ENCODE measurements around the gene MANF. TPM values are rescaled to one million over a fixed set of nuclear protein-coding genes. Genes with fewer than 3 reads are reported as not detected.
"Not testable (repeated sequence)": the region's sequence is repeated elsewhere in the genome, so short reads cannot be mapped to it uniquely, and the experiment has no call there.

The MANF gene
- total RNA-seq, 1 donor from 2014 or later: 42.2 TPM

DNA sequence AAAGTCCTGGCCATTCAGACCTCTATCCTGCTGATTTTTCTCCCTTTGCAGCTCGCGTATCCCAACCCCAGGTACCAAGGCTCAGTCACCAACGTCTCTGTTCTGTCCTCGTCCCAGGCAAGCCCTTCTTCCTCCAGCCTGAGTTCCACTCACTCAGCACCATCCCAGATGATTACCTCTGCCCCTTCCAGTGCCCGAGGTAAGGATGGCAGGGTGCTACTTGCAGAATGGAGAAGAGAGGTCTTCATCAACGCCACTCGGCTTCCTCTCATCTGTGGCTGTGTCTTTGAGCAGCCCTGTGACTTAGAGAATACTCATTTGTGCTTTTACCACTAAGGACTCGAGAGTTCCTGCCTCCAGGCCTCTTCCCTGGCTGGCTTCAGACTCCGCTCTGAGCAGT lies 22.6 kb upstream of the MANF start:
- H3K9me3 ChIP-seq: no peaks in the 10 kb centered on the region
- no peak overlapping the region for H3K4me3 ChIP-seq
- H3K4me1 ChIP-seq: no peaks in the 10 kb centered on the region
- no peak for DNase-seq (ENCODE audit: extremely low spot score in 2 of 2)
- no peaks in the 10 kb centered on the region for H3K27me3 ChIP-seq
- TF ChIP-seq, protein P1, sequence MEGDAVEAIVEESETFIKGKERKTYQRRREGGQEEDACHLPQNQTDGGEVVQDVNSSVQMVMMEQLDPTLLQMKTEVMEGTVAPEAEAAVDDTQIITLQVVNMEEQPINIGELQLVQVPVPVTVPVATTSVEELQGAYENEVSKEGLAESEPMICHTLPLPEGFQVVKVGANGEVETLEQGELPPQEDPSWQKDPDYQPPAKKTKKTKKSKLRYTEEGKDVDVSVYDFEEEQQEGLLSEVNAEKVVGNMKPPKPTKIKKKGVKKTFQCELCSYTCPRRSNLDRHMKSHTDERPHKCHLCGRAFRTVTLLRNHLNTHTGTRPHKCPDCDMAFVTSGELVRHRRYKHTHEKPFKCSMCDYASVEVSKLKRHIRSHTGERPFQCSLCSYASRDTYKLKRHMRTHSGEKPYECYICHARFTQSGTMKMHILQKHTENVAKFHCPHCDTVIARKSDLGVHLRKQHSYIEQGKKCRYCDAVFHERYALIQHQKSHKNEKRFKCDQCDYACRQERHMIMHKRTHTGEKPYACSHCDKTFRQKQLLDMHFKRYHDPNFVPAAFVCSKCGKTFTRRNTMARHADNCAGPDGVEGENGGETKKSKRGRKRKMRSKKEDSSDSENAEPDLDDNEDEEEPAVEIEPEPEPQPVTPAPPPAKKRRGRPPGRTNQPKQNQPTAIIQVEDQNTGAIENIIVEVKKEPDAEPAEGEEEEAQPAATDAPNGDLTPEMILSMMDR (IDR thresholded peaks at IDR 0.05): no peak
- TF ChIP-seq POLR2AphosphoS5 (IDR thresholded peaks at IDR 0.05; ENCODE audit: insufficient read depth in 1 of 2, low read depth in 1 of 2): no peak
- no peak for TF ChIP-seq POLR2A (IDR thresholded peaks at IDR 0.05)
- intact Hi-C loops (cut with DNase I): no loop called here
- no peak overlapping the region for H3K27ac ChIP-seq
- no peaks in the 10 kb centered on the region for H3K36me3 ChIP-seq

DNA sequence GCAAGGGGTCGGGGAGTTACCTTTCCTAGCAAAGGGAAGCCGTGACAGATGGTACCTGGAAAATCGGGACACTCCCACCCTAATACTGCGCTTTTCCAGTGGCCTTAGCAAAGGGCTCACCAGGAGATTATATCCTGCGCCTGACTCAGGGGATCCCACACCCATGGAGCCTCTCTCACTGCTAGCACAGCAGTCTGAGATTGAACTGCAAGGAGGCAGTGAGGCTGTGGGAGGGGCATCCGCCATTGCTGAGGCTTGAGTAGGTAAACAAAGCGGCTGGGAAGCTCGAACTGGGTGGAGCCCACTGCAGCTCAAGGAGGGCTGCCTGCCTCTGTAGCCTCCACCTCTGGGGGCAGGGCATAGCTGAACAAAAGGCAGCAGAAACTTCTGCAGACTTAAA lies 16.8 kb upstream of the MANF start:
- H3K27ac ChIP-seq; DNase-seq (ENCODE audit: extremely low spot score in 2 of 2); H3K9me3 ChIP-seq; H3K4me3 ChIP-seq; H3K27me3 ChIP-seq; H3K4me1 ChIP-seq; intact Hi-C loops (cut with DNase I); H3K36me3 ChIP-seq: not testable (repeated sequence)

DNA sequence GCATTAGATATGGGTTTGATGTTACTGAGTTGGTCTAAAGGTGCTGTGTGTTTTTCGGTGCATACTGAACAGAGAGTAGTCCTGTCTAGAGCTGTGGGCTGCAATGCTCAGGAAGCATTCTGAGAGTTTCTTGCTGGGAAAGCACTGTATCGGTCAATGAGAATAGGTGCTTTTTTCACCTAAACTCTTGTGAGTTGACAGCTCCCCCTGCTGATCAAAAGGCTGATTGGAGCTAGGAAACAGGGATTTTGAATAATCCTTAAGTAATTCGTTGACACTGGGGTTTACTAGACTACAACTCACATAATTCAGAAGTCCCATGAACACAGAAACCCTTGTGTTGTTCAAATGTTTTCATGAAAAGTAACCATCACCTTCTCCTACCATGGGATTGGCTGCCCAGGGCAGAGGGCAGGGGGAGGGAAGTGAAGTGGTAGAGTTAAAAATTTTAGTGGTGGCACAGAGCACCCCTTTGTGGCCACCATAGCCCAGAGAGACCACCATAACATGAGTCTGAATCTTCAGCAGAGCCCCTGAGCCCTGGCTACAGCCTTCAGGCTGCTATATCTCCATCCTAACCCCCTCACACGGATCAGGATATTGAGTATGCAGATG lies 13.0 kb upstream of the MANF start:
- Histone ChIP-seq H3K4me1 (no peaks in the 10 kb centered on the region), H3K36me3 (no peaks in the 10 kb centered on the region), H3K27me3 (no peaks in the 10 kb centered on the region), H3K27ac (no peak overlapping the region), H3K4me3 (no peak overlapping the region), H3K9me3 (no peaks in the 10 kb centered on the region)
- TF ChIP-seq, protein P1 (IDR thresholded peaks at IDR 0.05): peak; percentile 47 to 49 (median 48)
- peak in 1 of 2 donors; percentile 11 for TF ChIP-seq POLR2AphosphoS5 (IDR thresholded peaks at IDR 0.05; ENCODE audit: insufficient read depth in 1 of 2, low read depth in 1 of 2)
- no peak for TF ChIP-seq POLR2A (IDR thresholded peaks at IDR 0.05)
- intact Hi-C loops (cut with DNase I): no loop called here
- DNase-seq (ENCODE audit: extremely low spot score in 2 of 2): no peak

DNA sequence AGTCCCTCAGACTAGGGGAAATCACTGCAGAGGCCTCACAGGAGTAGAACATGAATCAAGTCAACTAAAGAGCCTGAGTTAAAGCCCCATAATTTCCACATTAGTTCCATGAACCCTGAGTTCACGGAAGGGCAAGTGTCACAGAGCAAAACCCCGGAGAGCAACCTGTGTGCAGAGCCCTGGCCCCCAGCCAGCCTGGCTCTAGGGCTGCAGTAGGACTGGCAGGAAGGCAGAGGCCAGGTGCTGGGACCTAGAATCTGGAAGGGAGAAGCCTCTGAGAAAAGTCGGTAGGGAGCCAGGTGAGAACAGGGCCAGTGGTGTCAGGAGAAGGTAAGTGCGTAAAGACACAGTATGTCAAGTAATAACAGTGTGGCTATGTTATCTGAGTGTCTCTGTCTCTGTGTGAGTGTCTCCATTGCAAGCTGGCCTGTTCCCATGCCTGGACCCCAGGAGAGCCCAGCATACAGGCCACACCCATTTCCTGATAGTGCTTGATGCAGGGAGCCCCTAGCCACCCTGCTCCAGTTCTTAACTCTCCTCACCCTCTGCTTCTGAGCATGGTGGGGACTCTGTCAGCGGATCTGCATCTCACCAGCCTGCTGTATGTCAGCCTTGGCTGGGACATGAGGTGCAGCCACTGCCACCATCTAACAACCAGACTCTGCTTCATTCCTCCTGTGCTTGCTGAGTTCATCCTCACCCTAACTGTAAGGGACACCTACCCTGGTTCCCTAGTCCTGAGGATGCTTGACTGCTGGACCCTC lies 11.3 kb upstream of the MANF start:
- intact Hi-C loops (cut with DNase I): no loop called here
- DNase-seq (ENCODE audit: extremely low spot score in 2 of 2): no peak
- TF ChIP-seq POLR2A (IDR thresholded peaks at IDR 0.05): no peak
- TF ChIP-seq POLR2AphosphoS5 (IDR thresholded peaks at IDR 0.05; ENCODE audit: insufficient read depth in 1 of 2, low read depth in 1 of 2): no peak
- TF ChIP-seq, protein P1 (IDR thresholded peaks at IDR 0.05): no peak
- no peak overlapping the region for H3K27ac ChIP-seq
- no peak overlapping the region for H3K4me3 ChIP-seq
- H3K9me3 ChIP-seq: no peaks in the 10 kb centered on the region
- H3K4me1 ChIP-seq: no peaks in the 10 kb centered on the region
- no peaks in the 10 kb centered on the region for H3K27me3 ChIP-seq
- H3K36me3 ChIP-seq: no peaks in the 10 kb centered on the region

DNA sequence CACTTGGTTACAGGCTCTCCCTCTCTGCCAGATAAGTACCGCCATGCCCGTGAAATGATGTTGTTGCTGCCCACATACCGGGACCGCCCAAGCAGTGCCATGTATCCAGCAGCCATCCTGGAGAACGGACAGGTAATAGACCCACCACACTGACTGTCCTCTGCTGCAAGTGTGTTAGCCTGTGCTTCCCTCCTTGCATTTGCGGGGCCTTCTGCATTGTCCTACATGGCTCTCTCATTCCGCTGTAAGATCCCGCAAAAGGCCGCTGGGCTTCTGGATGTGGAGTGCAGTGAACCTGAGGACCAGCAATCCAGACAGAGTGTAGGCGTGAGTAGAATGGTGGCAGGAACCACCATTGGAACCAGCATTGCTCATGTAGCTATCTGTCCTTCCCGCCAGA lies 10.6 kb upstream of the MANF start:
- TF ChIP-seq, protein P1 (IDR thresholded peaks at IDR 0.05): no peak
- Histone ChIP-seq H3K4me3 (no peak overlapping the region), H3K27ac (no peak overlapping the region), H3K27me3 (no peaks in the 10 kb centered on the region), H3K9me3 (no peaks in the 10 kb centered on the region), H3K36me3 (no peaks in the 10 kb centered on the region), H3K4me1 (no peaks in the 10 kb centered on the region)
- intact Hi-C loops (cut with DNase I): no loop called here
- DNase-seq (ENCODE audit: extremely low spot score in 2 of 2): no peak
